Transverse colon (tissue), 4 donors: Measurements from ENCODE around the gene TMEM245. TPM values are rescaled to one million over a fixed set of nuclear protein-coding genes. Genes with fewer than 3 reads are reported as not detected.

Experiments
- DNase-seq: peaks from one replicate; pipeline ENCODE4 v3.0.0-alpha.2; 2019
- H3K27ac ChIP-seq, 4 donors: fragments of 200-600 bp; sonication (generic); 2 replicates each; pipeline ENCODE4 v1.5.1; 2016 to 2018; ENCODE audit warnings: inconsistent platforms in 4 of 4
- H3K27me3 ChIP-seq: fragments of 200-600 bp; sonication (generic); 2 replicates; pipeline ENCODE4 v1.5.1; 2017; ENCODE audit warnings: inconsistent platforms
- H3K36me3 ChIP-seq, 4 donors: fragments of 200-600 bp; sonication (generic); 2 replicates each; pipeline ENCODE4 v1.5.1; 2017 to 2019; ENCODE audit warnings: inconsistent platforms in 4 of 4
- H3K4me1 ChIP-seq, 4 donors: fragments of 200-600 bp; sonication (generic); 2 replicates each; pipeline ENCODE4 v1.5.1; 2017 to 2020; ENCODE audit warnings: inconsistent platforms in 4 of 4
- H3K4me3 ChIP-seq, 4 donors: fragments of 200-600 bp; sonication (generic); 1 replicate in 1 of 4; 2 replicates in 3 of 4; pipeline versions ENCODE4 v1.5.1 to v1.6.1; 2017 to 2019; ENCODE audit warnings: inconsistent platforms in 4 of 4
- H3K9me3 ChIP-seq, 2 donors: fragments of 200-600 bp; sonication (generic); 2 replicates each; pipeline ENCODE4 v1.5.1; 2017 to 2019; ENCODE audit warnings: inconsistent platforms in 2 of 2
- EP300 ChIP-seq: sonication (generic); formaldehyde crosslinking; IDR thresholded peaks from one replicate; pipeline ENCODE4 v1.6.1; 2017; ENCODE audit warnings: antibody characterized with exemption, low read depth
- POLR2A ChIP-seq: fragments of 450-650 bp; IDR thresholded peaks from one replicate; pipeline ENCODE4 v1.6.1; 2016; ENCODE audit warnings: antibody characterized with exemption, mild to moderate bottlenecking, moderate library complexity
- POLR2AphosphoS5 ChIP-seq, 3 donors: sonication (generic); formaldehyde crosslinking; IDR thresholded peaks; one replicate each; pipeline ENCODE4 v1.6.1; 2016; ENCODE audit warnings: antibody characterized with exemption in 3 of 3
- WGBS, 2 donors: methylation state at CpG; one replicate each; pipeline ENCODE4 v1.1.5; 2018; ENCODE audit warnings: low coverage in 1 of 2; 5-methylcytosine and 5-hydroxymethylcytosine counted together
- in situ Hi-C, 4 donors: fragments of 200-750 bp; cut with MboI; loops; one replicate each; pipeline versions ENCODE4 v1.15.0 to v1.15.1; 2017; ENCODE audit warnings: low sequenced_read_pairs in 3 of 4, low pct_ligation_motif_present in 1 of 4, low pct_unique_long_range_greater_than_20kb in 1 of 4
- intact Hi-C: fragments of 100-400 bp; cut with DNase I; formaldehyde crosslinking; loops from one replicate; pipeline ENCODE4 v1.15.1; 2023; ENCODE audit warnings: low total_unique reads
- total RNA-seq, 4 donors: library from RNA; depleted of rRNA; stranded (reverse); fragments of >200 nt; gene quantifications; one replicate each; pipeline ENCODE4 v1.1.0, GENCODE V29; 2016
- TF ChIP-seq, protein P1 (sequence below), 5 experiments: fragments of 200-600 bp in 3 of 5; fragments of 450-650 bp in 2 of 5; sonication (generic) in 3 of 5; IDR thresholded peaks; 1 replicate in 2 of 5; 2 replicates in 3 of 5; pipeline ENCODE4 v1.5.1; 2016 to 2017; ENCODE audit warnings: antibody characterized with exemption in 5 of 5, inconsistent platforms in 3 of 5, mild to moderate bottlenecking in 2 of 5, moderate library complexity in 1 of 5

The TMEM245 gene
- total RNA-seq, 4 donors from 2014 or later = 28.5 to 63.6 (median 58.7) TPM

DNA sequence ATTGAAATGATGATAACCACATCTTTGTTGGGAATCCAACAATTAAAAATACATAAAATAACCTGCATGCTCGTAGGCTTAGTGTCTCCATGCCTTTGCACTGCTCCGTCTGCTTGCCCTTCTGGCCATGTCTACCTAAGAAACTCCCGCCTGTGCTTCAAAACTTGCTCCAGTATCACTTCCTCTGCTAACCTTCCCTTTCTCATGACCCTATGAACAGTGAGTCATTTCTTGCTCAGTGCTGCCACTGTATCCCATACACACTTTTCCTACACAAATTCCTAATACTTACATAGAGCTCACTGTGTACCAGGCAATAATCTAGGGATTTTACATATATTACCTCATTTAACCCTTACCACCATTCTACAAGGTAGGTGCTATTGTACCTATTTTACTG, 33.5 kb downstream of the TMEM245 start:
- intact Hi-C loops = no loop called here
- TF ChIP-seq, protein P1, sequence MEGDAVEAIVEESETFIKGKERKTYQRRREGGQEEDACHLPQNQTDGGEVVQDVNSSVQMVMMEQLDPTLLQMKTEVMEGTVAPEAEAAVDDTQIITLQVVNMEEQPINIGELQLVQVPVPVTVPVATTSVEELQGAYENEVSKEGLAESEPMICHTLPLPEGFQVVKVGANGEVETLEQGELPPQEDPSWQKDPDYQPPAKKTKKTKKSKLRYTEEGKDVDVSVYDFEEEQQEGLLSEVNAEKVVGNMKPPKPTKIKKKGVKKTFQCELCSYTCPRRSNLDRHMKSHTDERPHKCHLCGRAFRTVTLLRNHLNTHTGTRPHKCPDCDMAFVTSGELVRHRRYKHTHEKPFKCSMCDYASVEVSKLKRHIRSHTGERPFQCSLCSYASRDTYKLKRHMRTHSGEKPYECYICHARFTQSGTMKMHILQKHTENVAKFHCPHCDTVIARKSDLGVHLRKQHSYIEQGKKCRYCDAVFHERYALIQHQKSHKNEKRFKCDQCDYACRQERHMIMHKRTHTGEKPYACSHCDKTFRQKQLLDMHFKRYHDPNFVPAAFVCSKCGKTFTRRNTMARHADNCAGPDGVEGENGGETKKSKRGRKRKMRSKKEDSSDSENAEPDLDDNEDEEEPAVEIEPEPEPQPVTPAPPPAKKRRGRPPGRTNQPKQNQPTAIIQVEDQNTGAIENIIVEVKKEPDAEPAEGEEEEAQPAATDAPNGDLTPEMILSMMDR (IDR thresholded peaks at IDR 0.05) = no peak
- TF ChIP-seq POLR2A = no peak
- no peak for TF ChIP-seq POLR2AphosphoS5 (IDR thresholded peaks at IDR 0.05)
- TF ChIP-seq EP300 = no peak

DNA sequence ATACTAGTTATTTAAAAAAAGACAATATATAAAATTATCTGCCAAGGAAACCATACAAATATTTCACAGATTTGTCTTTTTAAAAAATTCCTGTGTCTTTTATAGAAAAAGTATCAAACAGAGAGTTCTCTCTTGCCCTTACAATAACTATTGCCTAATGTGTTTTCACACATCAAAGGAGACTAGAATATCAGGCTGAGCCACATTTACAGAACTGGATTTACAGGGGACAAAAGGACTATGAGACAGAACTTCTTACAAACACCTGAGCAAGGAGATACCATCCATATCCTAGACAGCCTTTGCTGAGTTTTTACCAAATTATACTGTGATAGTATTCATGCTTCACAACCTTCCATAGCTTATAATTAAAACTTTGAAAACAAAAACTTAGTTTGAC, 34.2 kb downstream of the TMEM245 start:
- H3K36me3 ChIP-seq = peaks cover 0 to 31% (median 5%) of the 10 kb centered on the region in 4 donors
- H3K27me3 ChIP-seq = no peaks in the 10 kb centered on the region
- no peaks in the 10 kb centered on the region for H3K9me3 ChIP-seq
- no peak for TF ChIP-seq POLR2A
- TF ChIP-seq, protein P1 (IDR thresholded peaks at IDR 0.05) = no peak
- no peak for TF ChIP-seq POLR2AphosphoS5 (IDR thresholded peaks at IDR 0.05)
- no peak for TF ChIP-seq EP300
- in situ Hi-C loops = no loop called here
- H3K27ac ChIP-seq = no peak overlapping the region
- H3K4me3 ChIP-seq = no peak overlapping the region
- DNase-seq = no peak
- peaks cover 0 to 12% (median 2%) of the 10 kb centered on the region in 4 donors for H3K4me1 ChIP-seq
- intact Hi-C loops = no loop called here

More for the DNA sequence above, 33.5 kb downstream of the TMEM245 start:
- no peak for DNase-seq
- H3K4me3 ChIP-seq = no peak overlapping the region
- H3K27ac ChIP-seq = no peak overlapping the region
- no peaks in the 10 kb centered on the region for H3K27me3 ChIP-seq
- H3K9me3 ChIP-seq = no peaks in the 10 kb centered on the region
- in situ Hi-C loops = no loop called here
- 83 to 95% methylated on average over 3 of the region's 3 CpGs for WGBS, 2 donors
- H3K36me3 ChIP-seq = peaks cover 0 to 31% (median 8%) of the 10 kb centered on the region in 4 donors
- H3K4me1 ChIP-seq = peaks cover 0 to 12% (median 2%) of the 10 kb centered on the region in 4 donors

DNA sequence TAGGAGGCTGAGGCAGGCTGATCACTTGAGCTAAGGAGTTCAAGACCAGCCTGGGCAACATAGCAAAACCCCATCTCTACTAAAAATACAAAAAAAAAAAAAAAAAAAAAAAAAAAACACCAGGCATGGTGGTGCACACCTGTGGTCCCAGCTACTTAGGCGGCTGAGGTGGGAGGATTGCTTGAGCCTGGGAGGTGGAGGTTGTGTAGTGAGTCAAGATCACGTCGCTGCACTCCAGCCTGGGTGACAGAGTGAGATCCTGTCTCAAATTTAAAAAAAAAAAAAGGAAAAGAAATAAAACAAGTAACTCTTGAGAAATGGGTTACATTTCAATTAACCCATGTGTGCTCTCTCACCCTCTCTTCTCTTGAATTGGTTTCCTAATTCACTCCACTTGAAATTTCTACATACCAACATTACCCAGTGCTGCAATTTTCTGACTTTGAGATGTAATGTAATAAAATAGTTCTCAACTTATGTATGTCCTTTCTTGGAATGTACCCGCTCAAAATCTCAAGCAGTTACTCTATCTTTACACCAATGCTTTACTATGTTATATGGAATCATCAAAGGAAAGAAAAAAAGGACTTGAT, 35.8 kb downstream of the TMEM245 start:
- in situ Hi-C loops = no loop called here
- no peak for DNase-seq
- Histone ChIP-seq H3K9me3 (no peaks in the 10 kb centered on the region), H3K27ac (no peak overlapping the region), H3K27me3 (no peaks in the 10 kb centered on the region), H3K36me3 (peaks cover 0 to 25% (median 9%) of the 10 kb centered on the region in 4 donors), H3K4me1 (peaks cover 0 to 12% (median 2%) of the 10 kb centered on the region in 4 donors), H3K4me3 (no peak overlapping the region)
- intact Hi-C loops = no loop called here
- WGBS, 2 donors = 95 to 100% methylated on average over 1 to 4 of the region's 4 CpGs
- TF ChIP-seq EP300 = no peak
- TF ChIP-seq POLR2A = no peak
- TF ChIP-seq, protein P1 (IDR thresholded peaks at IDR 0.05) = no peak
- no peak for TF ChIP-seq POLR2AphosphoS5 (IDR thresholded peaks at IDR 0.05)

DNA sequence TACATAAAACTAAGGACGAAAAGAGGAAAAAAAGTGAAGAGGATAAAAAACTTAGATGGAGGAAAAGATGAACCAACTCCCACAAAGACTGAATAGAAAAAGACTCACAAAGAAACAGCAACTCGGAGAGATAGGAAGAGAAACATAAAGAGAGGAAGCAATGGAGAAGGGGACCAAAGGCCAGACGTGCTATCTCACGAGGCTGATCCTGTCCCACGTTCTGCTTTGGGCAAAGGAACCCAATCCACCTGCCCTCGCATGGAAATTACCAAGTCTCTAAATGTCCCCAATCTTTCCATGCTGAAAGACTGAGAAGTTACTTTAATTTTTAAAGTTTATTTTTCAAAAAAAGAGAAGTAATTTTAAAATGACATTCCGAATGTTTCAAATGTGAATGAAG, 36.6 kb downstream of the TMEM245 start:
- Histone ChIP-seq H3K27me3 (no peaks in the 10 kb centered on the region), H3K9me3 (no peaks in the 10 kb centered on the region), H3K36me3 (peaks cover 0 to 26% (median 11%) of the 10 kb centered on the region in 4 donors), H3K4me1 (peaks cover 0 to 12% (median 2%) of the 10 kb centered on the region in 4 donors), H3K27ac (no peak overlapping the region), H3K4me3 (no peak overlapping the region)
- intact Hi-C loops = no loop called here
- TF ChIP-seq POLR2A (no peak), EP300 (no peak), POLR2AphosphoS5 (IDR thresholded peaks at IDR 0.05) (no peak)
- TF ChIP-seq, protein P1 (IDR thresholded peaks at IDR 0.05) = no peak
- in situ Hi-C loops = no loop called here
- 86 to 87% methylated on average over 7 of the region's 7 CpGs for WGBS, 2 donors
- DNase-seq = no peak
